Ishikawa (cell line): ENCODE data around the gene INPPL1.

Source experiments
- CEBPB ChIP-seq: IDR thresholded peaks from 2 replicates; pipeline ENCODE4 v1.6.1; 2012
- CREB1 ChIP-seq: IDR thresholded peaks from 2 replicates; pipeline ENCODE4 v1.6.1; 2012; ENCODE audit warnings: low read depth
- EGR1 ChIP-seq: IDR thresholded peaks from 2 replicates; pipeline ENCODE4 v1.6.1; 2012
- EP300 ChIP-seq: IDR thresholded peaks from 2 replicates; pipeline ENCODE4 v1.6.1; 2012; ENCODE audit warnings: borderline replicate concordance
- FOXM1 ChIP-seq: IDR thresholded peaks from 2 replicates; pipeline ENCODE4 v1.6.1; 2012; ENCODE audit warnings: low read depth, borderline replicate concordance
- MAX ChIP-seq: IDR thresholded peaks from 2 replicates; pipeline ENCODE4 v1.6.1; 2012
- NFIC ChIP-seq: IDR thresholded peaks from 2 replicates; pipeline ENCODE4 v1.6.1; 2012
- RAD21 ChIP-seq: IDR thresholded peaks from 2 replicates; pipeline ENCODE4 v1.6.1; 2012; ENCODE audit warnings: low read depth
- REST ChIP-seq: IDR thresholded peaks from 2 replicates; pipeline ENCODE4 v1.6.1; 2012; ENCODE audit warnings: low read depth, mild to moderate bottlenecking
- TAF1 ChIP-seq: IDR thresholded peaks from 2 replicates; pipeline ENCODE4 v1.6.1; 2012; ENCODE audit warnings: low read depth, mild to moderate bottlenecking
- TCF12 ChIP-seq: IDR thresholded peaks from 2 replicates; pipeline ENCODE4 v1.6.1; 2012; ENCODE audit warnings: low read depth
- TEAD4 ChIP-seq: IDR thresholded peaks from 2 replicates; pipeline ENCODE4 v1.6.1; 2012
- USF1 ChIP-seq: IDR thresholded peaks from 2 replicates; pipeline ENCODE4 v1.6.1; 2012
- YY1 ChIP-seq: IDR thresholded peaks from 2 replicates; pipeline ENCODE4 v1.6.1; 2012; ENCODE audit warnings: low read depth
- ZBTB7A ChIP-seq: IDR thresholded peaks from 2 replicates; pipeline ENCODE4 v1.6.1; 2012; ENCODE audit warnings: low read depth

The INPPL1 gene

GRCh38 chr11:72250661-72251464 lies 26.3 kb downstream of the INPPL1 start:
- no peak for TF ChIP-seq CREB1

- no peak for TF ChIP-seq REST
- TF ChIP-seq TEAD4: no peak
- TF ChIP-seq EGR1: no peak
- no peak for TF ChIP-seq USF1
- TF ChIP-seq CREB1: no peak
- TF ChIP-seq TCF12: no peak
- no peak for TF ChIP-seq YY1
- TF ChIP-seq TAF1: no peak
- TF ChIP-seq MAX: no peak
- no peak for TF ChIP-seq EP300
- no peak for TF ChIP-seq ZBTB7A
- TF ChIP-seq RAD21: no peak
- TF ChIP-seq CEBPB: no peak
- TF ChIP-seq FOXM1: no peak
- no peak for TF ChIP-seq NFIC
These were observed 27.0 kb downstream of the INPPL1 start for GRCh38 chr11:72251614-72252013.

- TF ChIP-seq REST (no peak), TAF1 (no peak), USF1 (no peak), YY1 (no peak), EP300 (no peak), FOXM1 (no peak), MAX (no peak), NFIC (no peak), ZBTB7A (no peak)
These were observed 28.8 kb downstream of the INPPL1 start for GRCh38 chr11:72253392-72253791.

GRCh38 chr11:72254299-72254993 lies 29.9 kb downstream of the INPPL1 start:
- no peak for TF ChIP-seq MAX
- no peak for TF ChIP-seq TCF12
- TF ChIP-seq RAD21: no peak
- no peak for TF ChIP-seq NFIC
- no peak for TF ChIP-seq EGR1
- TF ChIP-seq YY1: no peak
- no peak for TF ChIP-seq TEAD4
- TF ChIP-seq EP300: no peak
- TF ChIP-seq FOXM1: no peak
- no peak for TF ChIP-seq REST
- no peak for TF ChIP-seq ZBTB7A
- TF ChIP-seq CREB1: no peak
- no peak for TF ChIP-seq TAF1
- TF ChIP-seq USF1: no peak
